ENCODE data around the gene PPP2R2B.

- TF ChIP-seq EZH2phosphoT487 (IDR thresholded peaks at IDR 0.05; ENCODE audit: borderline replicate concordance) (no peak), CTCF (IDR thresholded peaks at IDR 0.05 in 2 of 3, conservative IDR thresholded peaks at IDR 0.05 in 1 of 3; ENCODE audit: borderline replicate concordance in 1 of 3, insufficient read depth in 1 of 3, low read depth in 2 of 3, low read length in 2 of 3) (no peak), MAX (IDR thresholded peaks at IDR 0.05) (no peak), CEBPB (IDR thresholded peaks at IDR 0.05; ENCODE audit: low read depth) (no peak), ZBTB33 (IDR thresholded peaks at IDR 0.05; ENCODE audit: extremely low read depth, insufficient replicate concordance, low read length) (no peak), YY1 (IDR thresholded peaks at IDR 0.05; ENCODE audit: extremely low read depth, insufficient replicate concordance, low read depth, low read length) (no peak), FOSL1 (IDR thresholded peaks at IDR 0.05; ENCODE audit: low read depth) (no peak), JUND (IDR thresholded peaks at IDR 0.05) (no peak), SIN3A (IDR thresholded peaks at IDR 0.05; ENCODE audit: low read depth) (no peak), CBX3 (IDR thresholded peaks at IDR 0.05; ENCODE audit: low read depth) (no peak), RAD21 (IDR thresholded peaks at IDR 0.05; ENCODE audit: low read depth) (no peak), REST (IDR thresholded peaks at IDR 0.05; ENCODE audit: low read depth) (no peak)
These were observed 143.5 kb downstream of the PPP2R2B start for GRCh38 chr5:146734936-146735577.
